Activated CD4-positive, alpha-beta T cell treated with anti-CD3 and anti-CD28 coated beads for 36 hours (primary cell): ENCODE data around the gene CGB3. TPM values are rescaled to one million over a fixed set of nuclear protein-coding genes. Genes with fewer than 3 reads are reported as not detected.
"Not testable (repeated sequence)": the region's sequence is repeated elsewhere in the genome, so short reads cannot be mapped to it uniquely, and the experiment has no call there.

ENCODE experiments used
- ATAC-seq: fragments of 200-7000 bp; cut with Tn5 transposase; one replicate; pipeline ENCODE4 v1.10.0; 2021; ENCODE audit warnings: mild to moderate bottlenecking, moderate library complexity
- CTCF ChIA-PET: fragments of 350-600 bp; sonication (Branson Sonifier 250); formaldehyde crosslinking; loops from one replicate; lab custom pipeline; 2021; ENCODE audit warnings: antibody characterized with exemption; lab: Charles Lee
- POLR2A ChIA-PET: fragments of 350-600 bp; sonication (Branson Sonifier 250); formaldehyde crosslinking; loops from one replicate; lab custom pipeline; 2021; ENCODE audit warnings: antibody characterized with exemption, inconsistent platforms; lab: Charles Lee
- DNase-seq: peaks from one replicate; pipeline ENCODE4 v3.0.0-alpha.2; 2020
- H3K27ac Mint-ChIP-seq: one replicate; pipeline ENCODE4 v1.8.0; 2021; ENCODE audit warnings: mixed read lengths
- H3K27me3 Mint-ChIP-seq: one replicate; pipeline ENCODE4 v1.8.0; 2021; ENCODE audit warnings: mixed read lengths
- H3K36me3 Mint-ChIP-seq: one replicate; pipeline ENCODE4 v1.8.0; 2021; ENCODE audit warnings: low read depth, mixed read lengths
- H3K4me1 Mint-ChIP-seq: one replicate; pipeline ENCODE4 v1.8.0; 2021; ENCODE audit warnings: mixed read lengths
- H3K4me3 Mint-ChIP-seq: one replicate; pipeline ENCODE4 v1.8.0; 2021; ENCODE audit warnings: mild to moderate bottlenecking, moderate library complexity, mixed read lengths
- H3K9me3 Mint-ChIP-seq: one replicate; pipeline ENCODE4 v1.8.0; 2021; ENCODE audit warnings: low read depth, mixed read lengths
- intact Hi-C, 2 experiments: fragments of 100-400 bp; cut with DNase I in 1 of 2; cut with micrococcal nuclease in 1 of 2; formaldehyde crosslinking; loops; one replicate each; pipeline versions ENCODE4 v1.14.2 to v1.15.1; 2022 to 2024; cut with DNase I, micrococcal nuclease
- total RNA-seq, 2 experiments: library from RNA; stranded (reverse); gene quantifications; one replicate each; pipeline ENCODE4 v1.2.3, GENCODE V29; 2021

Gene CGB3
- total RNA-seq, 2 experiments from 2014 or later, result not detected

DNA sequence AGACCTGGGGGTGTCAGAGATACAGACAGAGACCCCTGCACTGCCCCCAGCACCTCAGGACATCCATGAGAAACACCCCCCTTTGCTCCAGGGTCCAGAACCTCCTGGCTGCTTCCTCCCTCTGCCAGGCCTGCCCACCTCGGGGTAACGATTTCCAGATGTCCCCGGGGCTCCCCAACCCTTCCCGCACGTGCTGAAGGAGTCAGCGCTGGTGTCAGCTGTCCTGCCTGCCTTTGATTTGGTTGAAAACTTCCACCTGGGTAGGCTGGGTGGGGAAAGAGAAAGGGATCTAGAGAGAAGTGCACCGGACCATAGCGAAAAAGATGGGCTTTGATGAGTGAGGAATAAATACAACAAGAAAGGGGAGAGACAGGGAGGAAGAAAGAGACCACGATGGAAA is 34.9 kb upstream of the CGB3 start:
- Mint-ChIP-seq H3K4me3 (no peak overlapping the region), H3K4me1 (peaks cover 20% of the 10 kb centered on the region), H3K9me3 (no peaks in the 10 kb centered on the region), H3K36me3 (no peaks in the 10 kb centered on the region), H3K27ac (no peak overlapping the region), H3K27me3 (peaks cover 40% of the 10 kb centered on the region)
- CTCF ChIA-PET, result interaction anchor here (1.3 to 2.0 kb wide), 2 partner anchors 8 to 66 kb away, joined by 4 to 5 read pairs; partner anchors contain the start of genes GYS1 and RUVBL2
- intact Hi-C loops, result loop anchor here in 1 of 2 experiments (5.0 kb wide), 1 partner anchor 93 kb away; no protein-coding TSS in a partner anchor
- POLR2A ChIA-PET, result no interaction called here
- no peak for DNase-seq
- ATAC-seq, result no peak

DNA sequence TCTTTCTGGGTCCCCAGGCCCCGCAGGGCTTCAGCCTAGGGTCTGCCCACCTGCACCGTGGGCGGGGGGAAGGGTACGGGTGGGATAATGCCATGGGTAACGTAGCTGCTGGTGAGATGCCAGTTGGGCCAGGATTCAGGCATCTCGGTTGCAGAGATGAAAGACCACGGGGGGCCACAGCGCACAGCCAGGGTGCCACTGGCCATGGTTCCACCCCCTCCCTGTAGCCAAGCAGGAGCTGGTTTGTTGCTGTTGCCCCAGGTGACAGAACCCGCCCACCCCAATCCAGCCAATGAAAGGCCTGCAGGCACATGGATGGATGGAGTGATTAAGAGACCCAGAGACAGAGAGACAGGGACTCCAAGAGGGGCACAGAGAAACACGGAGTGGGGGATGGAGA is 34.4 kb upstream of the CGB3 start:
- Mint-ChIP-seq H3K27me3 (peaks cover 39% of the 10 kb centered on the region), H3K36me3 (no peaks in the 10 kb centered on the region), H3K4me3 (no peak overlapping the region), H3K4me1 (peaks cover 20% of the 10 kb centered on the region), H3K27ac (no peak overlapping the region), H3K9me3 (no peaks in the 10 kb centered on the region)
- intact Hi-C loops, result loop anchor here in 1 of 2 experiments (5.0 kb wide), 1 partner anchor 94 kb away; no protein-coding TSS in a partner anchor
- ChIA-PET CTCF (interaction anchor here (1.3 to 2.0 kb wide), 3 partner anchors 7 to 88 kb away, joined by 3 to 5 read pairs (median 4); partner anchors contain the start of genes GYS1 and RUVBL2), POLR2A (no interaction called here)
- DNase-seq, result peak; percentile 66
- peak; percentile 37 for ATAC-seq

GRCh38 chr19:49057636-49058234 is 33.6 kb upstream of the CGB3 start, which contains the start of gene CGB7:
TSS of gene CGB7 (minus strand) at chr19:49057749. CDS start at chr19:49055375, 2,374 bp downstream.
- POLR2A ChIA-PET, result no interaction called here
- intact Hi-C loops, result loop anchor here in 1 of 2 experiments (2.0 to 5.0 kb wide), 2 partner anchors 57 to 95 kb away; partner anchors contain the start of gene LIN7B
- ATAC-seq, result peak; percentile 33

GRCh38 chr19:49056902-49057596 is 32.9 kb upstream of the CGB3 start:
- H3K27me3 Mint-ChIP-seq, result peaks cover 35% of the 10 kb centered on the region
- H3K4me1 Mint-ChIP-seq, result peaks cover 20% of the 10 kb centered on the region
- intact Hi-C loops, result loop anchor here in 1 of 2 experiments (2.0 to 5.0 kb wide), 2 partner anchors 58 to 95 kb away; partner anchors contain the start of gene LIN7B
- H3K27ac Mint-ChIP-seq, H3K9me3 Mint-ChIP-seq, DNase-seq, H3K36me3 Mint-ChIP-seq: not testable (repeated sequence)
- POLR2A ChIA-PET, result interaction anchor here (0.6 to 0.7 kb wide), 2 partner anchors 291 to 305 kb away, joined by 3 to 4 read pairs; no protein-coding TSS in a partner anchor
- H3K4me3 Mint-ChIP-seq, result peak overlapping the region; percentile 56
- CTCF ChIA-PET, result interaction anchor here (0.9 to 1.6 kb wide), 5 partner anchors 8 to 64 kb away, joined by 3 to 11 read pairs (median 3); partner anchors contain the start of genes GYS1, NTF4 and RUVBL2
- peak; percentile 8 for ATAC-seq

More at GRCh38 chr19:49057636-49058234, 33.6 kb upstream of the CGB3 start, which contains the start of gene CGB7:
- DNase-seq, result peak; percentile 64
- CTCF ChIA-PET, result interaction anchor here (1.3 to 2.0 kb wide), 3 partner anchors 17 to 89 kb away, joined by 3 to 5 read pairs (median 5); partner anchors contain the start of genes GYS1 and RUVBL2
- Mint-ChIP-seq H3K27ac (no peak within 1 kb of the TSS), H3K9me3 (no peaks in the 10 kb centered on the region), H3K27me3 (peaks cover 35% of the 10 kb centered on the region), H3K36me3 (no peaks in the 10 kb centered on the region), H3K4me1 (peaks cover 20% of the 10 kb centered on the region), H3K4me3 (peak within 1 kb of the TSS; percentile 56)

GRCh38 chr19:49056101-49056901 is 32.2 kb upstream of the CGB3 start:
- ChIA-PET CTCF (interaction anchor here (0.9 to 1.6 kb wide), 6 partner anchors 9 to 170 kb away, joined by 3 to 11 read pairs (median 3); partner anchors contain the start of genes GYS1, NTF4 and RUVBL2), POLR2A (interaction anchor here (0.6 to 0.7 kb wide), 2 partner anchors 292 to 304 kb away, joined by 3 to 4 read pairs; no protein-coding TSS in a partner anchor)
- ATAC-seq (peak; percentile 68), DNase-seq (peak; percentile 69)
- peaks cover 20% of the 10 kb centered on the region for H3K4me1 Mint-ChIP-seq
- H3K4me3 Mint-ChIP-seq, result peak overlapping the region; percentile 56
- H3K27ac Mint-ChIP-seq, result no peak overlapping the region
- H3K27me3 Mint-ChIP-seq, result peaks cover 35% of the 10 kb centered on the region
- H3K36me3 Mint-ChIP-seq, result no peaks in the 10 kb centered on the region
- intact Hi-C loops, result loop anchor here in 1 of 2 experiments (2.0 to 5.0 kb wide), 2 partner anchors 58 to 96 kb away; partner anchors contain the start of gene LIN7B
- no peaks in the 10 kb centered on the region for H3K9me3 Mint-ChIP-seq

DNA sequence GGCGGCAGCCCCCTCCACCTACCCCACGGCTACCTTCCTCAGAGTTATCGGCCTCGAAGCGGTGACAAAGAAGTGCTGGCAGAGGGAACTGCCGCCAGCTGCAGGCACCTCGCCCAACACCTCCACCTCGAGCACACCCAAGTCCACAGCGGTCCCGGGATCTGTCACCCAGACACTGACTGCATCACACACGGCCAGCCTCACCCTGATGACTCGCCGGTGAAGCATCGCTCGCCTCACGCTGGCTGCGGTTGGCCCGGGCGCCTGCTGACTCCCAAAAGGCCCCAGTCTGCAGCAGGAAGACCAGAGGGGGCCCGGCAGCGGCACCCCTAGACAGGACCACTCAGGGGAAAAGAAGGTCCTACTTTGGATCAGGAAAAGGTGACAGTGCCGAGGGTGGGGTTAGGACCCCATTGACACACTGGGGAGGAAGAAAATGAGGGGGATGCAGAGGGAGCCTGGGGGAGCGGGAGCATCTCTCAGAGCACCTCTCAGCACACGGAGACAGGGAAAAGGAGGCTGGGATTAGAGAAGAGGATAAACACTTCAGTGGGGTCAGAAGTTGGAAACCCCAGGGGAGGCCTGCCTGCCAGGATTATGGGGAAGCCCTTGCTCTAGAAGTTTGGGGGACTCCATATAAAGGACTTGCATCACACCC is 26.4 kb upstream of the CGB3 start:
- DNase-seq, intact Hi-C loops, H3K27me3 Mint-ChIP-seq, H3K36me3 Mint-ChIP-seq, ATAC-seq, H3K27ac Mint-ChIP-seq, POLR2A ChIA-PET, H3K4me3 Mint-ChIP-seq, H3K9me3 Mint-ChIP-seq, H3K4me1 Mint-ChIP-seq: not testable (repeated sequence)
- CTCF ChIA-PET, result interaction anchor here (1.5 kb wide), 1 partner anchor 9 kb away, joined by 4 read pairs; no protein-coding TSS in a partner anchor

GRCh38 chr19:49049834-49050233 is 25.7 kb upstream of the CGB3 start:
- H3K4me3 Mint-ChIP-seq, DNase-seq, H3K36me3 Mint-ChIP-seq, H3K27ac Mint-ChIP-seq, intact Hi-C loops, H3K9me3 Mint-ChIP-seq, ATAC-seq, H3K4me1 Mint-ChIP-seq, CTCF ChIA-PET, H3K27me3 Mint-ChIP-seq, POLR2A ChIA-PET: not testable (repeated sequence)

DNA sequence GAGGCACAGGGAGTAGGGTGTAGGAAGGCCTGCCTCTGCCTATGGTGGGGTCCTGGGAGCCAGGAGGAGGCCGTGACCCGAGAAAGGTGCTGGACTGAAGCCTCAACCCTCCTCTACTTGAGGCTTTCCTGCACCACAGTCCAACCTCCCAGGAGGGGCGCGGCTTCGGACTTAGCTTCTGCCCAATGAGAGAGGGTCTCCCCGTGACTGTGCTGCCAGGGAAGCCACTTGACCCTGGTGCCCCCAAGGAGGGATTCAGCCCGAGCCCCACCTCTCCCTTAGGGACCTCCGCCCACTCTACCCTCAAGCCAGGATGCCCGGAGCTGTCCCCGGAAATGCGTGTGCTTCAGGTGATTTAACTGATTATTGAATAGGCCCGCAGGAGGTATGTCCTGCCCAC is 24.9 kb upstream of the CGB3 start, which contains the start of gene CGB8:
Gene CGB8 (minus strand): TSS at position 101 of the 400 bp plus-strand sequence. CDS start 372 bp downstream, outside the sequence.
- POLR2A ChIA-PET, H3K27ac Mint-ChIP-seq, H3K4me3 Mint-ChIP-seq, ATAC-seq, intact Hi-C loops, H3K9me3 Mint-ChIP-seq, DNase-seq, H3K27me3 Mint-ChIP-seq, CTCF ChIA-PET, H3K4me1 Mint-ChIP-seq, H3K36me3 Mint-ChIP-seq: not testable (repeated sequence)

- H3K4me3 Mint-ChIP-seq, H3K27ac Mint-ChIP-seq, H3K9me3 Mint-ChIP-seq, POLR2A ChIA-PET, CTCF ChIA-PET, H3K36me3 Mint-ChIP-seq, H3K4me1 Mint-ChIP-seq, ATAC-seq, intact Hi-C loops, H3K27me3 Mint-ChIP-seq, DNase-seq: not testable (repeated sequence)
Observed at GRCh38 chr19:49043548-49043947, 19.4 kb upstream of the CGB3 start, which contains the start of gene CGB5. TSS of gene CGB5 (plus strand) at chr19:49043848. CDS start at chr19:49044210, 362 bp downstream.

DNA sequence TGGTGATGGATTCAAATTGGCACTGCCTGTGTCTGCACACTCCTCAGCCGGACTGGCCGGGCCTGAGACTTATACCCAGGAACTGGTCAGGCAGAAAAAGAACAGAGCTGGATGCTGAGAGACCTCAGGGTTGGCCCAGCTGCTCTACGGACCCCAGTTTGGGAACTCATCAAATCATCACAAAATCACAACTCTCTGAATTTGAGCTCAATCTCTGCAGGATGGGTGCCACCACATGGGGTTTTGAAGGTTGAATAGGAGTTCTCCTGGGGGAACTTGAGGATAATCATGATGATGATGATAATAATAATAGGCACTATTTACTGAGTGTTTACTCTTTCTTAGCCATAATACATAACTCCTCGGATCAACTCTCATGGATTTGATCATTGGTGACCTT is 18.5 kb upstream of the CGB3 start:
- ATAC-seq, H3K27me3 Mint-ChIP-seq, H3K36me3 Mint-ChIP-seq, intact Hi-C loops, CTCF ChIA-PET, H3K4me3 Mint-ChIP-seq, H3K27ac Mint-ChIP-seq, H3K9me3 Mint-ChIP-seq, POLR2A ChIA-PET, H3K4me1 Mint-ChIP-seq, DNase-seq: not testable (repeated sequence)
